Loucy (cell line): ENCODE results near the gene SLC7A8.

Source experiments
- CTCF ChIP-seq: fragments of 200-600 bp; sonication (generic); conservative IDR thresholded peaks from 2 replicates; pipeline ENCODE4 v1.5.1; 2014; ENCODE audit warnings: mild to moderate bottlenecking, antibody characterized with exemption, low read length
- EZH2phosphoT487 ChIP-seq: fragments of 200-600 bp; IDR thresholded peaks from 2 replicates; pipeline ENCODE4 v1.6.1; 2018; ENCODE audit warnings: antibody characterized with exemption, mild to moderate bottlenecking, moderate library complexity, borderline replicate concordance

GRCh38 chr14:23193432-23193831, 10.0 kb upstream of the SLC7A8 start:
- TF ChIP-seq CTCF = no peak
- no peak for TF ChIP-seq EZH2phosphoT487
